Gastroesophageal sphincter (tissue), 3 donors: Measurements from ENCODE around the gene RAPGEF1.

Source experiments
- POLR2AphosphoS5 ChIP-seq: sonication (generic); formaldehyde crosslinking; IDR thresholded peaks from one replicate; pipeline ENCODE4 v1.6.1; 2017; ENCODE audit warnings: antibody characterized with exemption
- TF ChIP-seq, protein P1 (sequence below), 4 experiments: fragments of 200-600 bp in 2 of 4; fragments of 450-650 bp in 2 of 4; sonication (generic) in 1 of 4; IDR thresholded peaks; one replicate each; pipeline ENCODE4 v1.5.1; 2017 to 2019; ENCODE audit warnings: antibody characterized with exemption in 4 of 4, mild to moderate bottlenecking in 2 of 4, moderate library complexity in 2 of 4

- TF ChIP-seq, protein P1, sequence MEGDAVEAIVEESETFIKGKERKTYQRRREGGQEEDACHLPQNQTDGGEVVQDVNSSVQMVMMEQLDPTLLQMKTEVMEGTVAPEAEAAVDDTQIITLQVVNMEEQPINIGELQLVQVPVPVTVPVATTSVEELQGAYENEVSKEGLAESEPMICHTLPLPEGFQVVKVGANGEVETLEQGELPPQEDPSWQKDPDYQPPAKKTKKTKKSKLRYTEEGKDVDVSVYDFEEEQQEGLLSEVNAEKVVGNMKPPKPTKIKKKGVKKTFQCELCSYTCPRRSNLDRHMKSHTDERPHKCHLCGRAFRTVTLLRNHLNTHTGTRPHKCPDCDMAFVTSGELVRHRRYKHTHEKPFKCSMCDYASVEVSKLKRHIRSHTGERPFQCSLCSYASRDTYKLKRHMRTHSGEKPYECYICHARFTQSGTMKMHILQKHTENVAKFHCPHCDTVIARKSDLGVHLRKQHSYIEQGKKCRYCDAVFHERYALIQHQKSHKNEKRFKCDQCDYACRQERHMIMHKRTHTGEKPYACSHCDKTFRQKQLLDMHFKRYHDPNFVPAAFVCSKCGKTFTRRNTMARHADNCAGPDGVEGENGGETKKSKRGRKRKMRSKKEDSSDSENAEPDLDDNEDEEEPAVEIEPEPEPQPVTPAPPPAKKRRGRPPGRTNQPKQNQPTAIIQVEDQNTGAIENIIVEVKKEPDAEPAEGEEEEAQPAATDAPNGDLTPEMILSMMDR (IDR thresholded peaks at IDR 0.05), result no peak
- TF ChIP-seq POLR2AphosphoS5, result no peak
Measured at GRCh38 chr9:131583836-131584555, 155.9 kb downstream of the RAPGEF1 start.
